GM12878 (cell line): ENCODE data around the gene CNTRL.

Source experiments
- CEBPB ChIP-seq, 2 experiments: fragments of 150-350 bp in 1 of 2; IDR thresholded peaks; 2 replicates each; pipeline ENCODE4 v1.6.1; 2012 to 2014; ENCODE audit warnings: low read depth in 2 of 2, low read length in 2 of 2, borderline replicate concordance in 1 of 2, inconsistent platforms in 1 of 2
- CTCF ChIP-seq, 3 experiments: IDR thresholded peaks in 2 of 3; conservative IDR thresholded peaks in 1 of 3; 2 replicates each; pipeline ENCODE4 v1.5.1; 2011; ENCODE audit warnings: low read depth in 3 of 3, low read length in 3 of 3, mild to moderate bottlenecking in 3 of 3, control low read depth in 2 of 3, moderate library complexity in 2 of 3, inconsistent platforms in 1 of 3, mixed read lengths in 1 of 3; ENCODE audit not compliant: control insufficient read depth in 2 of 3, insufficient read depth in 1 of 3; ENCODE audit errors: extremely low read depth in 1 of 3
- EZH2 ChIP-seq: IDR thresholded peaks from 2 replicates; pipeline ENCODE4 v1.6.1; 2012; ENCODE audit warnings: low read depth, mild to moderate bottlenecking, control low read depth, inconsistent platforms, low read length, borderline replicate concordance; ENCODE audit not compliant: control insufficient read depth
- PRDM15 ChIP-seq: fragments of 450-650 bp; formaldehyde crosslinking; IDR thresholded peaks from 2 replicates; pipeline ENCODE4 v1.4.0; 2020; ENCODE audit warnings: mild to moderate bottlenecking, moderate library complexity
- RBBP5 ChIP-seq: fragments of 200-600 bp; sonication (generic); conservative IDR thresholded peaks from 2 replicates; pipeline ENCODE4 v1.6.1; 2016
- SIN3A ChIP-seq: IDR thresholded peaks from 2 replicates; pipeline ENCODE4 v1.6.1; 2012; ENCODE audit warnings: low read depth, low read length, improper control_type of control experiment
- ZSCAN29 ChIP-seq: fragments of 450-650 bp; IDR thresholded peaks from 2 replicates; pipeline ENCODE4 v1.6.1; 2017; ENCODE audit warnings: mild to moderate bottlenecking, moderate library complexity
- TF ChIP-seq, protein P1 (sequence below): IDR thresholded peaks from 2 replicates; pipeline ENCODE4 v1.6.1; 2012; ENCODE audit warnings: low read depth, low read length, improper control_type of control experiment
- TF ChIP-seq, protein P2 (sequence below): fragments of 450-650 bp; IDR thresholded peaks from 2 replicates; pipeline ENCODE4 v1.6.1; 2016; ENCODE audit warnings: mild to moderate bottlenecking

- TF ChIP-seq CTCF (IDR thresholded peaks at IDR 0.05 in 2 of 3, conservative IDR thresholded peaks at IDR 0.05 in 1 of 3; ENCODE audit: control insufficient read depth in 2 of 3, extremely low read depth in 1 of 3, insufficient read depth in 1 of 3, low read depth in 3 of 3, low read length in 3 of 3) (no peak), CEBPB (IDR thresholded peaks at IDR 0.05; ENCODE audit: borderline replicate concordance in 1 of 2, low read depth in 2 of 2, low read length in 2 of 2) (no peak), ZSCAN29 (no peak), SIN3A (no peak), EZH2 (no peak), PRDM15 (no peak), RBBP5 (no peak)
- TF ChIP-seq, protein P1, sequence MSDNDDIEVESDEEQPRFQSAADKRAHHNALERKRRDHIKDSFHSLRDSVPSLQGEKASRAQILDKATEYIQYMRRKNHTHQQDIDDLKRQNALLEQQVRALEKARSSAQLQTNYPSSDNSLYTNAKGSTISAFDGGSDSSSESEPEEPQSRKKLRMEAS = no peak
- TF ChIP-seq, protein P2, sequence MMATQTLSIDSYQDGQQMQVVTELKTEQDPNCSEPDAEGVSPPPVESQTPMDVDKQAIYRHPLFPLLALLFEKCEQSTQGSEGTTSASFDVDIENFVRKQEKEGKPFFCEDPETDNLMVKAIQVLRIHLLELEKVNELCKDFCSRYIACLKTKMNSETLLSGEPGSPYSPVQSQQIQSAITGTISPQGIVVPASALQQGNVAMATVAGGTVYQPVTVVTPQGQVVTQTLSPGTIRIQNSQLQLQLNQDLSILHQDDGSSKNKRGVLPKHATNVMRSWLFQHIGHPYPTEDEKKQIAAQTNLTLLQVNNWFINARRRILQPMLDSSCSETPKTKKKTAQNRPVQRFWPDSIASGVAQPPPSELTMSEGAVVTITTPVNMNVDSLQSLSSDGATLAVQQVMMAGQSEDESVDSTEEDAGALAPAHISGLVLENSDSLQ = no peak
These were observed 129.4 kb downstream of the CNTRL start for GRCh38 chr9:121204121-121204520.
